Activated CD8-positive, alpha-beta T cell treated with anti-CD3 and anti-CD28 coated beads for 36 hours (primary cell): ENCODE data around the gene RAB40C. TPM values are rescaled to one million over a fixed set of nuclear protein-coding genes. Genes with fewer than 3 reads are reported as not detected.

Experiments
- ATAC-seq: fragments of 200-7000 bp; cut with Tn5 transposase; one replicate; pipeline ENCODE4 v1.10.0; 2021; ENCODE audit warnings: mild to moderate bottlenecking, moderate library complexity
- CTCF ChIA-PET: fragments of 350-600 bp; sonication (Branson Sonifier 250); formaldehyde crosslinking; loops from one replicate; lab custom pipeline; 2021; ENCODE audit warnings: antibody characterized with exemption; lab: Charles Lee
- POLR2A ChIA-PET: fragments of 350-600 bp; sonication (Branson Sonifier 250); formaldehyde crosslinking; loops from one replicate; lab custom pipeline; 2021; ENCODE audit warnings: antibody characterized with exemption; lab: Charles Lee
- DNase-seq: peaks from one replicate; pipeline ENCODE4 v3.0.0-alpha.2; 2020
- H3K27ac Mint-ChIP-seq: one replicate; pipeline ENCODE4 v1.8.0; 2021; ENCODE audit warnings: mild to moderate bottlenecking, mixed read lengths
- H3K27me3 Mint-ChIP-seq: one replicate; pipeline ENCODE4 v1.8.0; 2021; ENCODE audit warnings: mixed read lengths
- H3K36me3 Mint-ChIP-seq: one replicate; pipeline ENCODE4 v1.8.0; 2021; ENCODE audit warnings: low read depth, mixed read lengths
- H3K4me1 Mint-ChIP-seq: one replicate; pipeline ENCODE4 v1.8.0; 2021; ENCODE audit warnings: low read depth, mixed read lengths
- H3K4me3 Mint-ChIP-seq: one replicate; pipeline ENCODE4 v1.8.0; 2021; ENCODE audit warnings: mild to moderate bottlenecking, moderate library complexity, mixed read lengths
- H3K9me3 Mint-ChIP-seq: one replicate; pipeline ENCODE4 v1.8.0; 2021; ENCODE audit warnings: mixed read lengths
- CTCF ChIP-seq: fragments of 200-600 bp; IDR thresholded peaks from one replicate; pipeline ENCODE4 v1.8.0; 2022; ENCODE audit warnings: antibody characterized with exemption, mild to moderate bottlenecking
- intact Hi-C: fragments of 100-400 bp; cut with micrococcal nuclease; formaldehyde crosslinking; loops from one replicate; pipeline ENCODE4 v1.10.0; 2022
- total RNA-seq, 2 experiments: library from RNA; stranded (reverse); gene quantifications; one replicate each; pipeline ENCODE4 v1.2.3, GENCODE V29; 2021

The RAB40C gene
- total RNA-seq, 2 experiments from 2014 or later, result 8.1 to 8.8 TPM

- ATAC-seq (no peak), DNase-seq (no peak)
- Mint-ChIP-seq H3K4me3 (no peak overlapping the region), H3K27me3 (no peaks in the 10 kb centered on the region), H3K4me1 (no peaks in the 10 kb centered on the region), H3K9me3 (no peaks in the 10 kb centered on the region), H3K36me3 (no peaks in the 10 kb centered on the region), H3K27ac (no peak overlapping the region)
- CTCF ChIA-PET, result no interaction called here
- POLR2A ChIA-PET, result no interaction called here
- intact Hi-C loops, result no loop called here
- no peak for TF ChIP-seq CTCF
These were observed 37.7 kb upstream of the RAB40C start for GRCh38 chr16:552171-552570.

DNA sequence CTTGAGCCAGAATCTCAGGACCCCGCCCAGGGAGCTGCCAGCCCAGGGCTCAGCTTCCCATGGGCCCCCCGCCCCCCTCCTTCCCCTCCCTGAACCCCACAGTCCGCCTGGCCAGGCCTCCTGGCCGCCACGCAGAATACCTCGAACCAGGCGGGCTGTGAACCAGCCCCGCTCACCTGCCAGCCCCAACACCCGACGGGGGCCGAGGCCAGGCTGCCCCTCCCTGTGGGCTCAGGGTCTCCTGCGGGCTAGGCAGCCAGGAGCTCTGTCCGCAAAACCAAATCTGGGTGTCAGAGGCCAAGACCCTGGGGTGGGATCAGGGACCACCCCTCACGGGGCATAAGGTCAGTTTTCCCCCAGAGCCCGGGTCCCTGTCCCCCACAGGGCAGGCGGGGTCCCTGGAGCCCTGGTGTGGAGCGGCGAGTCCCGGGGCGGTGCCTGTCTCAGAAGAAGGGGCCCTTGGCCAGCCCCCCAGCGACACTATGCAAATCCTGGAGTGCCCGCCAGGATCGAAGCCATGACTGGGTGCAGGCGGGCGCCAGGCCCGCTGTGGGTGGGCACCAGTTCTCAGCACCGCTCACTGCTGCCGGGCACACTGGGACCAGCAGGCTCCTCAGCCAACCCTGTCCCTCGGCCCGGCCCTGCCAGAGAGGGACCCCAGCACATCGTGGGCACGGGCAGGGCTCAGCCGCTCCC, 36.1 kb upstream of the RAB40C start:
- Mint-ChIP-seq H3K36me3 (no peaks in the 10 kb centered on the region), H3K27ac (no peak overlapping the region), H3K9me3 (no peaks in the 10 kb centered on the region), H3K4me1 (no peaks in the 10 kb centered on the region), H3K4me3 (no peak overlapping the region), H3K27me3 (peaks cover 3% of the 10 kb centered on the region)
- ATAC-seq, result no peak
- ChIA-PET CTCF (no interaction called here), POLR2A (interaction anchor here (0.9 kb wide), 1 partner anchor 35 kb away, joined by 3 read pairs; no protein-coding TSS in a partner anchor)
- TF ChIP-seq CTCF, result no peak
- intact Hi-C loops, result no loop called here
- no peak for DNase-seq

- CTCF ChIA-PET, result no interaction called here
- no peaks in the 10 kb centered on the region for H3K36me3 Mint-ChIP-seq
- H3K9me3 Mint-ChIP-seq, result no peaks in the 10 kb centered on the region
- no peaks in the 10 kb centered on the region for H3K4me1 Mint-ChIP-seq
- intact Hi-C loops, result no loop called here
- no peak for ATAC-seq
- no peak overlapping the region for H3K27ac Mint-ChIP-seq
- peaks cover 3% of the 10 kb centered on the region for H3K27me3 Mint-ChIP-seq
- no peak for TF ChIP-seq CTCF
- no peak overlapping the region for H3K4me3 Mint-ChIP-seq
- POLR2A ChIA-PET, result no interaction called here
- DNase-seq, result no peak
These were observed 35.6 kb upstream of the RAB40C start for GRCh38 chr16:554297-554621.

GRCh38 chr16:554640-555365, 35.1 kb upstream of the RAB40C start:
- TF ChIP-seq CTCF, result no peak
- peaks cover 6% of the 10 kb centered on the region for H3K27me3 Mint-ChIP-seq
- ChIA-PET CTCF (no interaction called here), POLR2A (no interaction called here)
- DNase-seq, result no peak
- no peaks in the 10 kb centered on the region for H3K4me1 Mint-ChIP-seq
- intact Hi-C loops, result no loop called here
- no peak overlapping the region for H3K27ac Mint-ChIP-seq
- ATAC-seq, result no peak
- H3K36me3 Mint-ChIP-seq, result no peaks in the 10 kb centered on the region
- H3K9me3 Mint-ChIP-seq, result no peaks in the 10 kb centered on the region
- H3K4me3 Mint-ChIP-seq, result no peak overlapping the region
